Uterus (tissue), 4 donors: ENCODE data around the gene IBA57. TPM values are rescaled to one million over a fixed set of nuclear protein-coding genes. Genes with fewer than 3 reads are reported as not detected.

Experiments
- DNase-seq, 2 donors: peaks; one replicate each; pipeline ENCODE4 v3.0.0-alpha.2; 2019 to 2020
- H3K27ac ChIP-seq, 2 donors: fragments of 200-600 bp; sonication (generic); 1 replicate in 1 of 2; 2 replicates in 1 of 2; pipeline ENCODE4 v1.5.1; 2016 to 2018
- H3K27me3 ChIP-seq, 2 donors: fragments of 200-600 bp; sonication (generic); one replicate each; pipeline ENCODE4 v1.5.1; 2018 to 2019; ENCODE audit warnings: control low read depth in 1 of 2
- H3K36me3 ChIP-seq, 2 donors: fragments of 200-600 bp; sonication (generic); one replicate each; pipeline ENCODE4 v1.5.1; 2019; ENCODE audit warnings: control low read depth in 1 of 2
- H3K4me1 ChIP-seq, 2 donors: fragments of 200-600 bp; sonication (generic); one replicate each; pipeline ENCODE4 v1.5.1; 2018 to 2019; ENCODE audit warnings: control low read depth in 1 of 2
- H3K4me3 ChIP-seq, 2 donors: fragments of 200-600 bp; sonication (generic); 1 replicate in 1 of 2; 2 replicates in 1 of 2; pipeline ENCODE4 v1.5.1; 2018 to 2019; ENCODE audit warnings: mild to moderate bottlenecking in 1 of 2
- H3K9me3 ChIP-seq, 2 donors: fragments of 200-600 bp; sonication (generic); one replicate each; pipeline ENCODE4 v1.5.1; 2019; ENCODE audit warnings: control low read depth in 1 of 2
- POLR2A ChIP-seq, 2 donors: fragments of 450-650 bp; IDR thresholded peaks; one replicate each; pipeline ENCODE4 v1.6.1; 2016; ENCODE audit warnings: antibody characterized with exemption in 2 of 2, mild to moderate bottlenecking in 1 of 2, moderate library complexity in 1 of 2
- intact Hi-C: fragments of 100-400 bp; cut with DNase I; formaldehyde crosslinking; loops from one replicate; pipeline ENCODE4 v1.15.1; 2023; ENCODE audit warnings: low total_unique reads
- total RNA-seq, 4 donors: library from RNA; depleted of rRNA in 3 of 4; stranded (reverse); fragments of >200 nt in 3 of 4; gene quantifications; one replicate each; pipeline versions ENCODE4 v1.1.0 to v1.2.4, GENCODE V29; 2014 to 2023
- TF ChIP-seq, protein P1 (sequence below), 4 experiments: fragments of 200-600 bp in 2 of 4; fragments of 450-650 bp in 2 of 4; sonication (generic) in 2 of 4; IDR thresholded peaks; one replicate each; pipeline ENCODE4 v1.5.1; 2016 to 2019; ENCODE audit warnings: antibody characterized with exemption in 4 of 4, mild to moderate bottlenecking in 2 of 4, moderate library complexity in 1 of 4
- donor health status: DM: yes; HTN: yes; CAD: no.

Gene IBA57
- total RNA-seq, 4 donors from 2014 or later, result 3.3 to 13.5 (median 7.5) TPM

- Histone ChIP-seq H3K9me3 (no peaks in the 10 kb centered on the region), H3K4me3 (peak overlapping the region; percentile 78 to 99), H3K27ac (peak overlapping the region; percentile 87 to 96), H3K27me3 (no peaks in the 10 kb centered on the region), H3K36me3 (no peaks in the 10 kb centered on the region), H3K4me1 (peaks cover 0 to 26% of the 10 kb centered on the region in 2 donors)
- TF ChIP-seq, protein P1, sequence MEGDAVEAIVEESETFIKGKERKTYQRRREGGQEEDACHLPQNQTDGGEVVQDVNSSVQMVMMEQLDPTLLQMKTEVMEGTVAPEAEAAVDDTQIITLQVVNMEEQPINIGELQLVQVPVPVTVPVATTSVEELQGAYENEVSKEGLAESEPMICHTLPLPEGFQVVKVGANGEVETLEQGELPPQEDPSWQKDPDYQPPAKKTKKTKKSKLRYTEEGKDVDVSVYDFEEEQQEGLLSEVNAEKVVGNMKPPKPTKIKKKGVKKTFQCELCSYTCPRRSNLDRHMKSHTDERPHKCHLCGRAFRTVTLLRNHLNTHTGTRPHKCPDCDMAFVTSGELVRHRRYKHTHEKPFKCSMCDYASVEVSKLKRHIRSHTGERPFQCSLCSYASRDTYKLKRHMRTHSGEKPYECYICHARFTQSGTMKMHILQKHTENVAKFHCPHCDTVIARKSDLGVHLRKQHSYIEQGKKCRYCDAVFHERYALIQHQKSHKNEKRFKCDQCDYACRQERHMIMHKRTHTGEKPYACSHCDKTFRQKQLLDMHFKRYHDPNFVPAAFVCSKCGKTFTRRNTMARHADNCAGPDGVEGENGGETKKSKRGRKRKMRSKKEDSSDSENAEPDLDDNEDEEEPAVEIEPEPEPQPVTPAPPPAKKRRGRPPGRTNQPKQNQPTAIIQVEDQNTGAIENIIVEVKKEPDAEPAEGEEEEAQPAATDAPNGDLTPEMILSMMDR (IDR thresholded peaks at IDR 0.05), result no peak
- no peak for TF ChIP-seq POLR2A (IDR thresholded peaks at IDR 0.05)
- DNase-seq, result peak; percentile 51
- intact Hi-C loops, result no loop called here
These were observed 24.2 kb upstream of the IBA57 start for GRCh38 chr1:228141226-228142044.

GRCh38 chr1:228142155-228142691 lies 23.4 kb upstream of the IBA57 start:
- intact Hi-C loops, result no loop called here
- Histone ChIP-seq H3K36me3 (no peaks in the 10 kb centered on the region), H3K27me3 (no peaks in the 10 kb centered on the region), H3K9me3 (no peaks in the 10 kb centered on the region), H3K27ac (peak overlapping the region; percentile 87 to 96), H3K4me1 (peaks cover 0 to 26% of the 10 kb centered on the region in 2 donors), H3K4me3 (no peak overlapping the region)
- DNase-seq, result peak; percentile 16 to 17
- TF ChIP-seq, protein P1 (IDR thresholded peaks at IDR 0.05), result no peak
- TF ChIP-seq POLR2A (IDR thresholded peaks at IDR 0.05), result no peak

- Histone ChIP-seq H3K9me3 (no peaks in the 10 kb centered on the region), H3K27ac (no peak overlapping the region), H3K4me3 (no peak overlapping the region), H3K4me1 (peaks cover 0 to 26% of the 10 kb centered on the region in 2 donors), H3K36me3 (no peaks in the 10 kb centered on the region), H3K27me3 (no peaks in the 10 kb centered on the region)
- intact Hi-C loops, result no loop called here
- DNase-seq, result no peak
- no peak for TF ChIP-seq POLR2A (IDR thresholded peaks at IDR 0.05)
- TF ChIP-seq, protein P1 (IDR thresholded peaks at IDR 0.05), result no peak
These were observed 22.9 kb upstream of the IBA57 start for GRCh38 chr1:228142701-228143136.

- H3K9me3 ChIP-seq, result no peaks in the 10 kb centered on the region
- intact Hi-C loops, result no loop called here
- DNase-seq, result no peak
- no peak overlapping the region for H3K27ac ChIP-seq
- no peak overlapping the region for H3K4me3 ChIP-seq
- no peak for TF ChIP-seq POLR2A (IDR thresholded peaks at IDR 0.05)
- TF ChIP-seq, protein P1 (IDR thresholded peaks at IDR 0.05), result no peak
- no peaks in the 10 kb centered on the region for H3K27me3 ChIP-seq
- peaks cover 2 to 33% of the 10 kb centered on the region in 2 donors for H3K4me1 ChIP-seq
- H3K36me3 ChIP-seq, result no peaks in the 10 kb centered on the region
These were observed 22.0 kb upstream of the IBA57 start for GRCh38 chr1:228143480-228144192.
